H9 (cell line): ENCODE results near the gene NUDT16L1. TPM values are rescaled to one million over a fixed set of nuclear protein-coding genes. Genes with fewer than 3 reads are reported as not detected.

Experiments
- DNase-seq: peaks from one replicate; pipeline ENCODE4 v3.0.0-alpha.2; 2017
- H2AFZ ChIP-seq: one replicate; pipeline ENCODE4 v1.6.1; 2013; ENCODE audit warnings: mild to moderate bottlenecking, low read length, control low read depth, moderate library complexity
- H2AK5ac ChIP-seq: 2 replicates; pipeline ENCODE4 v1.6.1; 2013; ENCODE audit warnings: low read length, control low read depth, mixed read lengths; ENCODE audit not compliant: insufficient read length
- H2BK120ac ChIP-seq: one replicate; pipeline ENCODE4 v1.6.1; 2013; ENCODE audit warnings: low read depth, mild to moderate bottlenecking, low read length, control low read depth, inconsistent platforms; ENCODE audit not compliant: poor library complexity, severe bottlenecking
- H2BK12ac ChIP-seq: 2 replicates; pipeline ENCODE4 v1.6.1; 2013; ENCODE audit warnings: low read length, control low read depth, mixed read lengths, low read depth; ENCODE audit not compliant: insufficient read length
- H2BK15ac ChIP-seq: 2 replicates; pipeline ENCODE4 v1.6.1; 2013; ENCODE audit warnings: low read depth, low read length, control low read depth
- H2BK20ac ChIP-seq: one replicate; pipeline ENCODE4 v1.6.1; 2013; ENCODE audit warnings: low read depth, mild to moderate bottlenecking, low read length, control low read depth, inconsistent platforms; ENCODE audit not compliant: poor library complexity, severe bottlenecking
- H2BK5ac ChIP-seq: 2 replicates; pipeline ENCODE4 v1.6.1; 2013; ENCODE audit warnings: low read length, control low read depth, mixed read lengths; ENCODE audit not compliant: insufficient read length
- H3K14ac ChIP-seq: 2 replicates; pipeline ENCODE4 v1.6.1; 2013; ENCODE audit warnings: low read length, control low read depth; ENCODE audit not compliant: insufficient read depth
- H3K18ac ChIP-seq: 2 replicates; pipeline ENCODE4 v1.6.1; 2013; ENCODE audit warnings: low read depth, mild to moderate bottlenecking, mixed read lengths, low read length, control low read depth; ENCODE audit not compliant: insufficient read length
- H3K23ac ChIP-seq: 2 replicates; pipeline ENCODE4 v1.6.1; 2013; ENCODE audit warnings: low read length, control low read depth, mixed read lengths, low read depth; ENCODE audit not compliant: insufficient read length
- H3K23me2 ChIP-seq: 2 replicates; pipeline ENCODE4 v1.6.1; 2013; ENCODE audit warnings: low read depth, mild to moderate bottlenecking, mixed read lengths, low read length, control low read depth; ENCODE audit not compliant: insufficient read length, poor library complexity, severe bottlenecking
- H3K27ac ChIP-seq: 2 replicates; pipeline ENCODE4 v1.5.1; 2013; ENCODE audit warnings: low read length, control low read depth, mixed read lengths, low read depth; ENCODE audit not compliant: insufficient read length
- H3K27me3 ChIP-seq: 2 replicates; pipeline ENCODE4 v1.6.1; 2013; ENCODE audit warnings: low read length, control low read depth, inconsistent platforms; ENCODE audit not compliant: insufficient read depth
- H3K4ac ChIP-seq: 2 replicates; pipeline ENCODE4 v1.6.1; 2013; ENCODE audit warnings: low read depth, mild to moderate bottlenecking, control low read depth, inconsistent platforms, low read length, moderate library complexity
- H3K4me1 ChIP-seq: 2 replicates; pipeline ENCODE4 v1.6.1; 2013; ENCODE audit warnings: low read length, control low read depth, inconsistent platforms; ENCODE audit not compliant: insufficient read depth
- H3K4me2 ChIP-seq: 2 replicates; pipeline ENCODE4 v1.6.1; 2013; ENCODE audit warnings: low read length, control low read depth, mixed read lengths; ENCODE audit not compliant: insufficient read length, insufficient read depth
- H3K56ac ChIP-seq: 2 replicates; pipeline ENCODE4 v1.6.1; 2013; ENCODE audit warnings: low read depth, mild to moderate bottlenecking, mixed read lengths, low read length, control low read depth; ENCODE audit not compliant: insufficient read length
- H3K79me1 ChIP-seq: 2 replicates; pipeline ENCODE4 v1.6.1; 2013; ENCODE audit warnings: low read depth, mild to moderate bottlenecking, moderate library complexity, low read length, control low read depth, inconsistent platforms; ENCODE audit not compliant: insufficient read depth, poor library complexity, severe bottlenecking
- H3K79me2 ChIP-seq: 2 replicates; pipeline ENCODE4 v1.6.1; 2013; ENCODE audit warnings: low read length, control low read depth, inconsistent platforms; ENCODE audit not compliant: insufficient read depth
- H3K9ac ChIP-seq: 2 replicates; pipeline ENCODE4 v1.6.1; 2013; ENCODE audit warnings: low read length, control low read depth, mixed read lengths; ENCODE audit not compliant: insufficient read length; ENCODE audit errors: extremely low read depth
- H3K9me3 ChIP-seq: one replicate; pipeline ENCODE4 v1.6.1; 2013; ENCODE audit warnings: low read depth, low read length, inconsistent platforms; ENCODE audit not compliant: control insufficient read depth
- H3T11ph ChIP-seq: one replicate; pipeline ENCODE4 v1.6.1; 2013; ENCODE audit warnings: mild to moderate bottlenecking, low read length, control low read depth, inconsistent platforms
- H4K20me1 ChIP-seq: one replicate; pipeline ENCODE4 v1.6.1; 2013; ENCODE audit not compliant: control insufficient read depth, insufficient read length, insufficient read depth
- H4K5ac ChIP-seq: 2 replicates; pipeline ENCODE4 v1.6.1; 2013; ENCODE audit warnings: low read depth, mild to moderate bottlenecking, mixed read lengths, low read length, control low read depth; ENCODE audit not compliant: insufficient read length
- H4K8ac ChIP-seq: replicated peaks from 2 replicates; pipeline ENCODE4 v1.6.1; 2013; ENCODE audit warnings: low read length, control low read depth, mixed read lengths, low read depth; ENCODE audit not compliant: insufficient read length
- H4K91ac ChIP-seq: 2 replicates; pipeline ENCODE4 v1.6.1; 2013; ENCODE audit warnings: low read depth, mild to moderate bottlenecking, moderate library complexity, mixed read lengths, low read length, control low read depth; ENCODE audit not compliant: insufficient read length
- H3K27ac Mint-ChIP-seq, 3 experiments: 2 replicates in 2 of 3; 3 replicates in 1 of 3; pipeline ENCODE4 v1.8.0; 2020 to 2021; ENCODE audit warnings: mixed read lengths in 3 of 3, mild to moderate bottlenecking in 1 of 3, moderate library complexity in 1 of 3
- H3K27me3 Mint-ChIP-seq: 2 replicates; pipeline ENCODE4 v1.8.0; 2021; ENCODE audit warnings: low read depth, mild to moderate bottlenecking, moderate library complexity, mixed read lengths
- H3K36me3 Mint-ChIP-seq, 3 experiments: 2 replicates in 2 of 3; 3 replicates in 1 of 3; pipeline ENCODE4 v1.8.0; 2020 to 2021; ENCODE audit warnings: low read depth in 3 of 3, mixed read lengths in 3 of 3; ENCODE audit not compliant: insufficient read depth in 1 of 3
- H3K4me1 Mint-ChIP-seq, 2 experiments: 2 replicates each; pipeline ENCODE4 v1.8.0; 2020; ENCODE audit warnings: mixed read lengths in 2 of 2
- H3K4me3 Mint-ChIP-seq, 2 experiments: 2 replicates in 1 of 2; 3 replicates in 1 of 2; pipeline ENCODE4 v1.8.0; 2020 to 2021; ENCODE audit warnings: mild to moderate bottlenecking in 2 of 2, mixed read lengths in 2 of 2, moderate library complexity in 1 of 2
- H3K9me3 Mint-ChIP-seq, 2 experiments: 2 replicates in 1 of 2; 3 replicates in 1 of 2; pipeline ENCODE4 v1.8.0; 2020; ENCODE audit warnings: mild to moderate bottlenecking in 2 of 2, mixed read lengths in 2 of 2, moderate library complexity in 1 of 2
- WGBS: extraction: QIAGEN DNeasy Blood & Tissue Kit; methylation state at CpG from one replicate; pipeline ENCODE4 v1.1.7; 2013; ENCODE audit warnings: missing lambda C conversion rate, low lambda C conversion rate, mixed read lengths; ENCODE audit not compliant: insufficient read length; ENCODE audit errors: extremely low coverage; 5-methylcytosine and 5-hydroxymethylcytosine counted together
- total RNA-seq: library from RNA; stranded (reverse); gene quantifications from 2 replicates; pipeline ENCODE4 v1.2.1, GENCODE V29; 2021
- TF ChIP-seq, protein P1 (sequence below): fragments of 200-600 bp; sonication (generic); conservative IDR thresholded peaks from 3 replicates; pipeline ENCODE4 v1.8.0; 2021; ENCODE audit warnings: antibody characterized with exemption, mild to moderate bottlenecking

The NUDT16L1 gene
- total RNA-seq, 1 experiment from 2014 or later = 49.4 TPM

- Histone ChIP-seq H3K79me1 (no peaks in the 10 kb centered on the region), H3K27me3 (no peaks in the 10 kb centered on the region), H3K9me3 (no peaks in the 10 kb centered on the region), H2BK20ac (no peak overlapping the region), H3K79me2 (no peaks in the 10 kb centered on the region), H4K8ac (no peak overlapping the region), H4K20me1 (no peaks in the 10 kb centered on the region), H2BK5ac (no peak overlapping the region), H3K14ac (no peak overlapping the region; the same call in 1 of the 2 replicates), H2AK5ac (no peak overlapping the region), H3K9ac (no peak overlapping the region), H3K4me2 (peak overlapping the region; percentile 58), H2BK12ac (no peak overlapping the region), H3K18ac (no peak overlapping the region), H2BK120ac (no peak overlapping the region), H4K5ac (no peak overlapping the region), H3K4ac (no peak overlapping the region), H4K91ac (no peak overlapping the region), H2AFZ (no peak overlapping the region), H3K23me2 (peaks cover 3% of the 10 kb centered on the region), H3K4me1 (no peaks in the 10 kb centered on the region), H3K23ac (no peak overlapping the region), H3K27ac (no peak overlapping the region), H2BK15ac (no peak overlapping the region), H3K56ac (no peak overlapping the region), H3T11ph (no peak overlapping the region)
- Mint-ChIP-seq H3K9me3 (no peaks in the 10 kb centered on the region), H3K4me1 (peaks cover 2 to 3% of the 10 kb centered on the region in 2 experiments; a peak in 2 of 4 replicates), H3K4me3 (peak overlapping the region; percentile 77 to 78), H3K27ac (peak overlapping the region in 1 of 3 experiments; percentile 48; a peak in 2 of 7 replicates), H3K27me3 (peaks cover 2% of the 10 kb centered on the region; the same call in 1 of the 2 replicates), H3K36me3 (peaks cover 5 to 25% (median 22%) of the 10 kb centered on the region in 3 experiments; a peak in 6 of 7 replicates)
- no CpG with 5 or more reads among the region's 31 CpGs for WGBS
- no peak for DNase-seq
- TF ChIP-seq, protein P1, sequence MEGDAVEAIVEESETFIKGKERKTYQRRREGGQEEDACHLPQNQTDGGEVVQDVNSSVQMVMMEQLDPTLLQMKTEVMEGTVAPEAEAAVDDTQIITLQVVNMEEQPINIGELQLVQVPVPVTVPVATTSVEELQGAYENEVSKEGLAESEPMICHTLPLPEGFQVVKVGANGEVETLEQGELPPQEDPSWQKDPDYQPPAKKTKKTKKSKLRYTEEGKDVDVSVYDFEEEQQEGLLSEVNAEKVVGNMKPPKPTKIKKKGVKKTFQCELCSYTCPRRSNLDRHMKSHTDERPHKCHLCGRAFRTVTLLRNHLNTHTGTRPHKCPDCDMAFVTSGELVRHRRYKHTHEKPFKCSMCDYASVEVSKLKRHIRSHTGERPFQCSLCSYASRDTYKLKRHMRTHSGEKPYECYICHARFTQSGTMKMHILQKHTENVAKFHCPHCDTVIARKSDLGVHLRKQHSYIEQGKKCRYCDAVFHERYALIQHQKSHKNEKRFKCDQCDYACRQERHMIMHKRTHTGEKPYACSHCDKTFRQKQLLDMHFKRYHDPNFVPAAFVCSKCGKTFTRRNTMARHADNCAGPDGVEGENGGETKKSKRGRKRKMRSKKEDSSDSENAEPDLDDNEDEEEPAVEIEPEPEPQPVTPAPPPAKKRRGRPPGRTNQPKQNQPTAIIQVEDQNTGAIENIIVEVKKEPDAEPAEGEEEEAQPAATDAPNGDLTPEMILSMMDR = no peak
Observed at GRCh38 chr16:4692460-4693295, 684 bp upstream of the NUDT16L1 start.
